IPS-NIHi7 (cell line): ENCODE data around the gene E4F1.
"Not testable (repeated sequence)": the region's sequence is repeated elsewhere in the genome, so short reads cannot be mapped to it uniquely, and the experiment has no call there.

Experiments
- DNase-seq: peaks from one replicate; pipeline ENCODE4 v3.0.0; 2012; ENCODE audit warnings: mixed read lengths; ENCODE audit errors: extremely low spot score

The E4F1 gene

DNA sequence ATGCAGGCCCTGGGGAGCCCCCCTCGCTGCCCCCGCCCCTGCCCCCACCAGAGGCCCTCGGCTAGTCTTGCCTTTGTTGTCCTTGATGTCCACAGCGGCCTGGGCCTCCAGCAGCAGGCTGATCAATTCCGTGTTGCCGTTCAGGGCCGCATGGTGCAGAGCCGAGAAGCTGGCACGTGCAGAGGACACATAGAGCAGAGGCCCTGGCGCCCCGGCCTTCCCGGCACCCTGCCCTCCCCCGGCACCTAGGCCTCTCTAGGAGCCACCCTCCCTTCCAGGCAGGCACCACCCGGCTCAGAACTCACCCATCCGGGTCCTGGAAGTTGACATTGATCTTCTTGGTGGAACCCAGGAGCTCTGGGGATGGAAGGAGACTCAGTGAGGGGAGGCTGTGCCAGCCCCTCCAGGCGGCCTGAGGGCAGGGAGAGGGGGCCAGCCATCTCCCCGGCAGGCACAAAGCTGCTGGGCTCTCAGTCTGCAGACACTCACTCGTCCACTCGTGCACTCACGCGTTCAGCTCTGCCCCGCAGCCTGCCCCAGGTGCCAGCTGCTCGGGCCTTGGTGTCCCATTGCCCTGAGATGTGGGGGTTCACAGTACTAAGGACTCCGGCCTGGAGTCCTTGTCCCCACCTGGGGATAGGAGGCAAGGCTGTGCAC lies 33.3 kb upstream of the E4F1 start:
- no peak for DNase-seq

- no peak for DNase-seq
These were observed 32.5 kb upstream of the E4F1 start for GRCh38 chr16:2190659-2191445.

DNA sequence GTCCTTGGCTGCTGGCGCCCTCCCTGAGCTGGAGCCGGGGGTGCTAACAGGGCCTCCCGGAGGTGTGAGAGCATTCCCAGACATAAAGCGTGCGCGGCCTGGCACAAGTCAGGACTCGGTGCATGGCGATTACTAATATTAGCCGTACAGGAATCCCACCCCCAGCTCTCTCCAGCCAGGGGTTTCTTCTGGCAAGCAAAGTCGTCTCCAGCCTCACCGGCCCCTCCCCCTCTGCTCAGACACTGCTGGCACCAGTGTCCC lies 32.0 kb upstream of the E4F1 start:
- no peak for DNase-seq

DNA sequence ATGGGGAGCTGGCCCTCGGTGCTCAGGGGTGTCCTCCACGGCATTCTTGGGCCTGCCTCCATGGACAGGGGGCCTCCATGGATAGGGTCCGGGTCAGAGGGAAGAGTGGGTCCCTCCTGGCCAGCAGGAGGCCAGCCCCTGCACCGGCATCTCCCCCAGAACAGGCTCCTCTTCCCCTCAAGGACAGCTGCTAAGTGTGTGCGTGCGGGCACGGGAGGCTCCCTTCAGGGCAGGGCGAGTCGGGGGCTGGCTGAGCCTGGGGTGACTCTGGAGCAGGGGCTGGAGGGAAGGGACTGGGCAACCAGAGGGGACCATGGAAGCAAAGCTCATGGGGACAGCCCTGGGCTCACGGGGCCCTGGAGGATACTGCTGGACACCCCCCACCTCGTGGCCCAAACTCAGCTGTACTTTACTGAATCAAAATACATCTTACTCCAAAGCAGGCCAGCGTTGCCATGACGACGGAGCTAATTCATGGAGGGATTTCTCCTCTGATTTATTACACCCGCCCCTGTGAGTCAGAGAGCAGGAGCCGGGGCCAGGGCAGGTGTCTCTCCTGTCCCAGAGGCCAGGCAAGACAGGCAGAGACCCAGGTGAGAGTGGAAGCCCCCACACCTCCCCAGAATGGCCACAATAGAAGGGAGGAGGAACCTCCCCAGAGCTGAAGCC lies 29.1 kb upstream of the E4F1 start:
- no peak for DNase-seq

DNA sequence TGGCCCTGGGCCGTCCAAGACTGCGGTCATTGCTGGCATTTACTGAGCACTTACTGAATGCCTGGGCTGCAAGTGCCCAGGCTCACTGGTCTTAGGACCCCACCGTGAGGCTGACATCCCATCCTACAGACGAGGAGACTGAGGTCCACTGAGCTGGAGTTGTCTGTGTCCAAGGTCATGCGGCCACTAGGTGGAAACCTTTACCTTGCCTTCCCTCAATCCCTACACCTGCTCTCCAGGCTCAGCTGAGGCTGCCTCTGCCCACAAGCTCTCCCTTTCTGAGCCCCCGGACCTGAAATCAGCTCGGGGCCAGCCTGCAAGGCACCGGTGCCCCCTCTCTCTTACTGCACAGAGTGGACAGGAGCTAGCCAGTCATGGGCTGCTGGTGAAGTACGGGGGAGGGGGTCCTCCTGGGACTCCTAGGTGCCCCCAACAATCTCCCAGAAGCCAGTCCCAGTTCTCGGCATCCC lies 28.5 kb upstream of the E4F1 start:
- DNase-seq: peak; percentile 84

DNA sequence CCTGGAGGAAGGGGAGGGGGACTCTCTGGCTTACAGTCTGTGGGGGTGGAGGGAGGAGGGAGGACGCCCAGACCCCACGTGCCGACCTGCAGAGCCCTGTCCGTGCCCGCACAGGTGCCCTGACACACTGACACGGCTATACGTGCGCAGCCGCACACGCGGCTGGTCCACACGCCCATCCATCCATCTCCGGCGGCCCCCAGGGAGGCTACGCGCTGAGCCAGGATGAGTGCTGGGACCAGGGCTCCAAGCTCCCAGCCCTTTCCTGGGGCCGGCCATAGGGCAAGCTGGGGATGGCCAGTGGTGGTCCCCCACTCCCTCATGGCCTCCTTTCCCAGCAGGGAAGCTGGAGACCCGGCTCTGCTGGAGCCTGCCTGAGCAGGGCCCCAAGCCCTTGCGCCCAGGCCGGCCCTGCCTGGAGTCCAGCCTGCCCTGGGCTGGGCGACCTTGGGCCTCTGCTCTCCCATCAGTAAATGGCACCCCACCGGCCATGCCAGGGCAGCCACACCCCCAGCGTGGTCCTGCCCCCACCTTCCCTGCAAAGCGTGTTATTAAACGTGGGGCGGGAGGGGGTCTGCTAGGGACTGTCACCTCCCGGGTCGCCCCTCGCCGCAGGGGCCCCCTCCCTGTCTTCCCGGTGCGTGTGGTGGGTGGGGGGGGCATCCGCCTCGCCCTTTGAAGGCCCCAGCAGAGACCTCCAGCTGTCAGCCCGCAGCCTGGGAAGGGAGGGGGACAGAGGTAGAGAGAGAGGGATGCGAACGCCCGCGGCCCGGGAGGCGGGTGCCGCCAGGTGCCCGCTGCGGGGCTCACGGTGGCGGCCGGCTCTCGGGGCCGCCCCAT lies 27.8 kb upstream of the E4F1 start:
- DNase-seq: peak; percentile 31

- DNase-seq: peak; percentile 54
These were observed 27.0 kb upstream of the E4F1 start, which contains the start of gene CASKIN1 for GRCh38 chr16:2196162-2196980. CASKIN1 (minus strand) TSS chr16:2196605; CDS start chr16:2196432, 173 bp downstream.

DNA sequence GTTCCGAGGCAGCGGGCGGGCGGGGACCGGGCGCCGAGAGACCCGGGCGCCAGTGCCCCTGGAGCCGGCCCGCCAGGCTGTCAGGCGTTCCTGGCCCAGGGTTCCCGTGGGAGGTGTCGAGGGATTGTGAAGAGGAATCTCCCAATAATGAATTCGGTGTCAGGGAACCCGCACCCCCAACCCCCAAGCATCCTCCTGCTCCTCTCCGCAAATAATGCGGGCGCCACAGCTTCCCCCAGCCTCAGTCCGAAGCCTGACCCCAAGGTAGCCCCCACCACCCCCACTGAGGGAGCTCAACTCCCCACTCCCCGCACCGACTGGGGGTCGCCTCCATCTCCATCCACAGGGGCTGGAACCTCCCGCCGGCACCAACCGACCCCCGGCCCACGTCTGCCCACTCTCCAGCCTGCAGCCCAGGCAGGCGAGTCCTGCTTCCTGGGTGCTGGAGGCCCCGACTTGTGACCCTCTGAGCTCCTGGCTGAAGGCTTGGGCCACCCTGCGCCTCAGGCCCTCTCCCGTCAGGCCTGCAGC lies 26.3 kb upstream of the E4F1 start:
- no peak for DNase-seq

GRCh38 chr16:2197765-2198164 lies 25.6 kb upstream of the E4F1 start:
- no peak for DNase-seq

- DNase-seq: no peak
These were observed 25.1 kb upstream of the E4F1 start for GRCh38 chr16:2198283-2198682.

DNA sequence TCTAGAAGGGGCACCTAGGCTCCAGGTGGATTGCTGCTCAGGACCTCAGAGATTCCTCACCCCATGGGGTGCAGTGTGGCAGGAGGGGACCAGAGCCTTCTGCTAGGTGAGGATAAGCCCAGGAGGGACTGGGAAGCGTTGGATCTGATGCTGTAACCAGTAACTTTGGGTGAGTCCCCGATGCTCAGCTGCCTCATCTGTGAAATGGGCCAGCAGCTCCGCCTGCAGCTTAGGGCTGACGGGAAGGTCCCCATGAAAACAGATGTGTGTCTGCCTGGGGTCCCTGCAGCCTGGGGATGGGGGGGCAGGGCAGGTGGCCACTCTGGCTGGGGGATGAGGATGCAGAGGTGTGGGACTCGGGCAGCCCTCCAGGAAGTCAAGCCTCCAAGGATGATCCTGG lies 24.3 kb upstream of the E4F1 start:
- no peak for DNase-seq

- DNase-seq: no peak
These were observed 23.7 kb upstream of the E4F1 start for GRCh38 chr16:2199621-2200139.

- DNase-seq: no peak
These were observed 23.1 kb upstream of the E4F1 start for GRCh38 chr16:2200313-2200712.

GRCh38 chr16:2203119-2203688 lies 20.2 kb upstream of the E4F1 start:
- not testable (repeated sequence) for DNase-seq

DNA sequence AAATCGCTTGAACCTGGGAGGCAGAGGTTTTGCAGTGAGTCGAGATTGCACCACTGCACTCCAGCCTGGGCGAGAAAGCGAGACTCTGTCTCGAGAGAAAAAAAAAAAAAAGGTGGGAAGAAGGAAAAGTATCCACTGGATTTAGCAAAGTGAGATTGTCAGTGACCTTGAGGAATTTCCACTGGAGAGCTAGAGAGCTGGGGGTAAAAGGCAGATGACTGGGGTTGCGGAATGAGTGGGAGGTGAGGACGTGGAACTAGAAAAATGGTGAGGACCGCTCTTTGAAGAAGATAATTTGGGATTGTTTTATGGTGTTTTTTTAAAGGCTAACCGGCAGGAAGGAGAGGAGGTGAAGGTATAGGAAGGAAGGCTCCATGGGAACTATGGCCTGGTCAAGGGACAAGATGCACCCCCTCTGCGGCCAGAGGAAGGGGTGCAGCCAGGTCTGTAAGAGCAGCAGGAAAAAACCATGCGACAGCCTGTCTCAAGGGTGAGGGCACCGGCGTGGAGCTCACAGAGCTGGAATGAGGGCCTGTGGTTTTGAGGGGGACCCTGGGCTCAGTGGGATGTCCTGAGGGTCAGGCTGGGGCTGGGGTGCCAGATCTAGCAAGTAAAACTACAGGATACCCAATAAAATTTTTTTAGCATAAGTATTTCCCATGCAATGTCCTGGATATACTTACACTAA lies 18.8 kb upstream of the E4F1 start:
- DNase-seq: no peak

DNA sequence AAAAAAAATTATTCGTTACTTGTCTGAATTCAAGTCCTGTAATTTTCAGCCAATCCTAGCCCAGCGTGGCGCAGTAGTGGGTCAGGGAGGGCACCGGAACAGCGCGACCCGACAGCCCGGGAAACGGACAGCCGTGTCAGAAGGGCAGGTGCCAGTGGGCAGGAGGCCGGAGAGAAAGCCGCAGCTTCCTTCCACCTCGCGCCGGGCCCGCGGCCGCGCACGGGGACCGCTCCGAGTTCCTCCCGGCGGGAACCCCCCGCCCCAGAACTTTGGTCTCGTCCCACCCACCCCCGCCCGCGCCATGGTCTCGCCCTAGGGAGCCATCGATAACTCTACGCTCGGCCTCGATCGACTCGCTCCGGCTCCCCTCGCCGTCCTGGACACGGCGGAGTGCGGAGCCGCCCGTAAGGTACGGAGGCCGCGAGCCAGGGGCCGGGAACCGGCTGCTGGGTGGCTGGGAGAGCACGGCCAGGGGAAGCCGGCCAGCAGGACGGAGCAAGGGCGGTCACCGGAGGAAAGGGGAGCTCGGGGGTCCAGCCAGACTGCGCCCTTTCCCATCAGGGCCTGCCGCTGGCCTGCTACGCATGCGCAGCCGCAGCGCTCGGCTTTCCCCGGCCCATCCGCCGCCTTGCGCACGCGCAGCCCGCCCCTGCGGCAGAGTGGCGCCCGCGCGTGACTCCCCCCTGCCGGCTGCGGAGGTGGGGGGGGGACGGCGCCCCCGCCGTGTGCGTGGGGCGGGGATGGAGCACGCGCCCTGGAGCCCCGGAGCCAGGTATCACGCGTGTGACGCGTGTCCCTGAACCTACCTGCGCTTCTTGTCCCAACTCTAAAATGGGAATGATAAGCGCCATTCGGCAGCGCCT lies 18.1 kb upstream of the E4F1 start, which contains the start of gene MLST8:
Gene MLST8, plus strand, starts transcription at position 351 of the 863 bp plus-strand sequence. CDS start 632 bp downstream, outside the sequence.
- DNase-seq: peak; percentile 92

DNA sequence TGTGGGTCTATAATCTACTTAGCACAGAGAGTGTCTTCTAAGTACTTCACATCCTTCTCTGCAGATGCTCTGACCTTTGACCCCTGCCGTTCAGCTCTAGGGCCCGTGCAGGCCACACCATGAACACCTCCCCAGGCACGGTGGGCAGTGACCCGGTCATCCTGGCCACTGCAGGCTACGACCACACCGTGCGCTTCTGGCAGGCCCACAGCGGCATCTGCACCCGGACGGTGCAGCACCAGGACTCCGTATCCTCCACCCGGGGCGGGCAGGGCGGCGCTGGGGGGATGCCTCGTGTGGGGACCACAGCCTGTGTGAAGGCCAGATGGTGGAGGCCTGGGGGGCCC lies 17.5 kb upstream of the E4F1 start:
- DNase-seq: no peak

DNA sequence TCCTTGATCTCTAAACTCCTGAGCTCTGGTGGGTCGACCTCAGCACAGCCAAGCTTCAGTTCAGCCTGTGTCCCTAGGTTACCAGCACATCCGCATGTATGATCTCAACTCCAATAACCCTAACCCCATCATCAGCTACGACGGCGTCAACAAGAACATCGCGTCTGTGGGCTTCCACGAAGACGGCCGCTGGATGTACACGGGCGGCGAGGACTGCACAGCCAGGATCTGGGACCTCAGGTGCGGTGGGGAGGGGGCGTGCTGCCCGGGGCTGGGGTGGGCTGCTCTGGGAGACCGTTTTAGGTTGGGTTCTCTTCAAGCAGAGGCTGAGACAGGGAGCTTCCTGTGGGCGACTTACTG lies 17.0 kb upstream of the E4F1 start:
- DNase-seq: no peak
